ENCODE measurements around the gene MGAT3.

- TF ChIP-seq CTCF (IDR thresholded peaks at IDR 0.05) (no peak), REST (IDR thresholded peaks at IDR 0.05; ENCODE audit: insufficient read depth in 1 of 2, low read depth in 2 of 2, low read length in 1 of 2) (no peak)
These were observed 7.1 kb upstream of the MGAT3 start for GRCh38 chr22:39449708-39450107.
